ENCODE data around the gene EML4.
A peak's percentile ranks its signal among the peaks of the same experiment; 100 is the strongest.

EML4 gene

DNA sequence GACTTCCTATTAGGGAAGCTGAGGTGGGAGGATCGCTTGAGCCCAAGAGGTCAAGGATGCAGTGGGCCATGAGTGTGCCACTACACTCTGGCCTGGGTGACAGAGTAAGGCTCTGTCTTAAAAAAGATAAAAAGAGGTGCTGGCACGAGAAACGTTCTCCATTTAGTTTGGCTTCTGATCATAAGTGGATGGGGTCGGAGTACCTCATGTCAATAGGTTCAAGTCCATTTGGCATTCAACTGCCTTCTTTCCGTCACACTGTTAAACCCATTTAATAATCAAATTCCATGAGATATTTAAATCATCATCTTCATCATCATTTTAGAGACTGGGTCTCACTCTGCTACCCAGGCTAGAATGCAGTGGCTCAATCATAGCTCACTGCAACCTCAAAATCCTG, 182.7 kb downstream of the EML4 start:
- in situ Hi-C loops (cut with HindIII; ENCODE audit: low sequenced_read_pairs), result no loop called here

GRCh38 chr2:42353792-42354429, 184.8 kb downstream of the EML4 start:
- TF ChIP-seq, protein P1, sequence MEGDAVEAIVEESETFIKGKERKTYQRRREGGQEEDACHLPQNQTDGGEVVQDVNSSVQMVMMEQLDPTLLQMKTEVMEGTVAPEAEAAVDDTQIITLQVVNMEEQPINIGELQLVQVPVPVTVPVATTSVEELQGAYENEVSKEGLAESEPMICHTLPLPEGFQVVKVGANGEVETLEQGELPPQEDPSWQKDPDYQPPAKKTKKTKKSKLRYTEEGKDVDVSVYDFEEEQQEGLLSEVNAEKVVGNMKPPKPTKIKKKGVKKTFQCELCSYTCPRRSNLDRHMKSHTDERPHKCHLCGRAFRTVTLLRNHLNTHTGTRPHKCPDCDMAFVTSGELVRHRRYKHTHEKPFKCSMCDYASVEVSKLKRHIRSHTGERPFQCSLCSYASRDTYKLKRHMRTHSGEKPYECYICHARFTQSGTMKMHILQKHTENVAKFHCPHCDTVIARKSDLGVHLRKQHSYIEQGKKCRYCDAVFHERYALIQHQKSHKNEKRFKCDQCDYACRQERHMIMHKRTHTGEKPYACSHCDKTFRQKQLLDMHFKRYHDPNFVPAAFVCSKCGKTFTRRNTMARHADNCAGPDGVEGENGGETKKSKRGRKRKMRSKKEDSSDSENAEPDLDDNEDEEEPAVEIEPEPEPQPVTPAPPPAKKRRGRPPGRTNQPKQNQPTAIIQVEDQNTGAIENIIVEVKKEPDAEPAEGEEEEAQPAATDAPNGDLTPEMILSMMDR (IDR thresholded peaks at IDR 0.05; ENCODE audit: low read depth, low read length, missing control alignments), result no peak
- DNase-seq (ENCODE audit: low read depth), result no peak
- no peak overlapping the region for H3K4me3 ChIP-seq (ENCODE audit: low read depth, low read length)
- in situ Hi-C loops (cut with HindIII; ENCODE audit: low sequenced_read_pairs), result no loop called here

More for the DNA sequence above, 182.7 kb downstream of the EML4 start:
- no peak overlapping the region for H3K4me3 ChIP-seq (ENCODE audit: low read depth, low read length)
- TF ChIP-seq, protein P1 (IDR thresholded peaks at IDR 0.05; ENCODE audit: low read depth, low read length, missing control alignments), result no peak
- DNase-seq (ENCODE audit: low read depth), result no peak

DNA sequence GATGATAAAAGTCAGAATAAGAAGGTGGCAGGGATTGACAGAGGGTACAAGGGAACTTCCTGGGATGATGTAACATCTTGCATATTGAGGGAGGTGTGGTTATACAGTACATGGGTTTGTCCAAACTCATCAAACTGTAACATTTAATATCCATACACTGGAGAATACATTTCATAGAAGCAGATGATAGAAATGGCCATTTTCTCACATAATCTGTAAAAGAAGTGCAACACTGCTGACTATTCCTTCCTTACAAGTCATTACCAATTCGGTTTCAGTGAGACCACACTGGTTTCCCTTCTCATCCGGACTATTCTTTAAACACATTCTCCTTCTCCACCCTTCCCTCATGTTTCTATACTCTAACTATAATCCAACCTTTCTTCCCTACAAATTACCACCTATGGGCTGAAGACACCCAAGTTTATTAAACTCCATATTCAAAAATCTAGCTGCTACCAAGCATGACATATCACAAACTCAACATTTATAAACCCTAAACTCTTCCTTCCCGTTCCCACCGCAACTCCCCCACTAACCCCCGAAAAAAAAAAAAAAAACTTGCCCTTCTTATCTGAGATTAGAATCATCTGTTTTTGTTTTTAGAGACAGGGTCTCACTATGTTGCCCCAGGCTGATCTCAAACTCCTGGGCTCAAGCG, 190.3 kb downstream of the EML4 start:
- TF ChIP-seq, protein P1 (IDR thresholded peaks at IDR 0.05; ENCODE audit: low read depth, low read length, missing control alignments), result no peak
- DNase-seq (ENCODE audit: low read depth), result no peak
- in situ Hi-C loops (cut with HindIII; ENCODE audit: low sequenced_read_pairs), result no loop called here

DNA sequence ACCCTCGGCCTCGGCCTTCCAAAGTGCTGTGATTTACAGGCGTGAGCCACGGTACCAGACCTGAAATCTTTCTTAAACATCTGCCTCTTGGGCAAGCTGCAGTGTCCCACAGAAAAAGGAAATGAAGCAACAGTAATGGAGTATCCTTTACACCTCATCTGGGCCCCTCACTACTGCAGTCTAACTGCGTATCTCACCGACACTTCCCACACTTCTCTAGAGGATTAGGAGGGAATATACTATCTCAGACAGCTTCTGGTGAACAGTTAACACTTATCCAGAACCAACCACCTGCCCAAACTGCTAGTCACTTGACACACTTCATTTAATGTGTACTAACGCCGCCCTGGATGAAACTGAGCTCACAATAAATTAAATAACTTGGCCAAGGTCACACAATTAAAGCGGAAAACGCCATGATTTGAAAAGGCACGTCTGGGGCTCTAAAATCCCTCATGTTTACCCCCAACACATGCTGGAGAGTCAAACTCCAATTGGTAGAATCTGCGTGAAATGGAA, 190.9 kb downstream of the EML4 start:
- TF ChIP-seq, protein P1 (IDR thresholded peaks at IDR 0.05; ENCODE audit: low read depth, low read length, missing control alignments), result no peak
- in situ Hi-C loops (cut with HindIII; ENCODE audit: low sequenced_read_pairs), result no loop called here
- peak overlapping the region; percentile 85 for H3K4me3 ChIP-seq (ENCODE audit: low read depth, low read length)
- DNase-seq (ENCODE audit: low read depth), result no peak

More for the DNA sequence above, 190.3 kb downstream of the EML4 start:
- peak overlapping the region; percentile 85 for H3K4me3 ChIP-seq (ENCODE audit: low read depth, low read length)

DNA sequence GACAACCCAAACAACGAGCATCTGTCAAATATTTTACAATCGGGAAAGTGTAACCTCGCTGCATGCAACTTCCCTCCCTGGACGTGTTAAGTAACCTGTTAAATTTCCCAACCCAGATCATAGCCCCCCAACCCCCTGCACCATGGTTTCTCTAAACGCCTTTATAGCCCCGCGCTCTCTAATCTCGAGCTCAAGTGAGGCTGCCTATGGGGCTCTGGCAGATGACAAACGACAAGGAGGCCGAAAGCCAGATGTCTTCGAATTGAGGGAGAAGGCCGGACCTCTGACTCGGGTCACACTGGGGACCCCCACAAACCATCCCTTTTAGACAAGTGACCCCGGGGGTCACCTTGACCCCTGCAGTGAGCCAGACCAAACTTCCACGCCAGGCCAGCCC, 191.3 kb downstream of the EML4 start:
- TF ChIP-seq, protein P1 (IDR thresholded peaks at IDR 0.05; ENCODE audit: low read depth, low read length, missing control alignments), result no peak
- in situ Hi-C loops (cut with HindIII; ENCODE audit: low sequenced_read_pairs), result no loop called here

GRCh38 chr2:42360890-42361727, 192.0 kb downstream of the EML4 start, which contains the start of gene COX7A2L:
Gene COX7A2L, minus strand, starts transcription at chr2:42361217. Its CDS starts 56 bp downstream, at chr2:42361161.
- peak within 1 kb of the TSS; percentile 85 for H3K4me3 ChIP-seq (ENCODE audit: low read depth, low read length)
- in situ Hi-C loops (cut with HindIII; ENCODE audit: low sequenced_read_pairs), result no loop called here
- TF ChIP-seq, protein P1 (IDR thresholded peaks at IDR 0.05; ENCODE audit: low read depth, low read length, missing control alignments), result peak; percentile 36
- peak; percentile 95 for DNase-seq (ENCODE audit: low read depth)

More for the DNA sequence above, 191.3 kb downstream of the EML4 start:
- peak overlapping the region; percentile 85 for H3K4me3 ChIP-seq (ENCODE audit: low read depth, low read length)
- no peak for DNase-seq (ENCODE audit: low read depth)

Measured in astrocyte of the cerebellum (primary cell).